Calu3 (cell line): ENCODE measurements around the gene TRPM6. TPM values are rescaled to one million over a fixed set of nuclear protein-coding genes. Genes with fewer than 3 reads are reported as not detected.

Source experiments
- Bru-seq: library from RNA; stranded (reverse); fragments of 400-500 nt; gene quantifications from one replicate; lab custom pipeline; 2021; lab: Mats Ljungman, UMichigan
- BruChase-seq, 2 experiments: library from RNA; stranded (reverse); fragments of 400-500 nt; gene quantifications; one replicate each; lab custom pipeline; 2021; lab: Mats Ljungman, UMichigan
- BruUV-seq: library from RNA; stranded (reverse); fragments of 400-500 nt; replicated peaks from 2 replicates; lab custom pipeline; 2021; lab: Mats Ljungman, UMichigan
- CTCF ChIA-PET: fragments of 300-600 bp; sonication (Branson Sonifier 250); formaldehyde crosslinking; loops from one replicate; lab custom pipeline; 2022; ENCODE audit warnings: antibody characterized with exemption; lab: Charles Lee
- DNase-seq: peaks from one replicate; pipeline ENCODE4 v3.0.0; 2022
- H3K27ac Mint-ChIP-seq: one replicate; pipeline ENCODE4 v1.8.0; 2022; ENCODE audit warnings: mixed read lengths; ENCODE audit not compliant: unreplicated experiment
- H3K27me3 Mint-ChIP-seq: one replicate; pipeline ENCODE4 v1.8.0; 2022; ENCODE audit warnings: mixed read lengths; ENCODE audit not compliant: unreplicated experiment
- H3K36me3 Mint-ChIP-seq: one replicate; pipeline ENCODE4 v1.8.0; 2022; ENCODE audit warnings: mild to moderate bottlenecking, moderate library complexity, mixed read lengths; ENCODE audit not compliant: insufficient read depth, unreplicated experiment
- H3K4me1 Mint-ChIP-seq: one replicate; pipeline ENCODE4 v1.8.0; 2022; ENCODE audit warnings: mild to moderate bottlenecking, low read depth, mixed read lengths; ENCODE audit not compliant: unreplicated experiment
- H3K4me3 Mint-ChIP-seq: one replicate; pipeline ENCODE4 v1.8.0; 2022; ENCODE audit warnings: mild to moderate bottlenecking, low read depth, moderate library complexity, mixed read lengths; ENCODE audit not compliant: unreplicated experiment
- H3K9me3 Mint-ChIP-seq: one replicate; pipeline ENCODE4 v1.8.0; 2022; ENCODE audit warnings: low read depth, mixed read lengths; ENCODE audit not compliant: unreplicated experiment
- CTCF ChIP-seq: fragments of 200-600 bp; IDR thresholded peaks from one replicate; pipeline ENCODE4 v1.8.0; 2022; ENCODE audit warnings: antibody characterized with exemption; ENCODE audit not compliant: unreplicated experiment
- intact Hi-C: fragments of 100-400 bp; cut with micrococcal nuclease; formaldehyde crosslinking; loops from one replicate; pipeline ENCODE4 v1.10.0; 2022; ENCODE audit not compliant: unreplicated experiment
- long read RNA-seq: library from polyadenylated mRNA; stranded (forward); transcript quantifications from one replicate; pipeline ENCODE4 v2.0.0, GENCODE V29; 2022
- total RNA-seq: library from RNA; stranded (reverse); gene quantifications from 2 replicates; pipeline ENCODE4 v1.2.3, GENCODE V29; 2022

Gene TRPM6
- total RNA-seq (not detected in 2 replicates), Bru-seq, nascent RNA (percentile 6 among the genes with signal in this experiment), BruChase-seq, experiment 1, labeled RNA remaining after a 6-hour chase (percentile 4 among the genes with signal in this experiment), BruChase-seq, experiment 2, labeled RNA remaining after a 2-hour chase (percentile 4 among the genes with signal in this experiment)
- long read RNA-seq: 0 reads

GRCh38 chr9:74887041-74887980 is at the start of gene TRPM6:
Gene TRPM6, minus strand, starts transcription at chr9:74887921. Its CDS starts 65 bp downstream, at chr9:74887856.
- Mint-ChIP-seq H3K4me3 (peak within 1 kb of the TSS; percentile 86), H3K27ac (no peak within 1 kb of the TSS), H3K27me3 (peaks cover 31% of the 10 kb centered on the region), H3K4me1 (no peaks in the 10 kb centered on the region), H3K36me3 (peaks cover 15% of the 10 kb centered on the region), H3K9me3 (no peaks in the 10 kb centered on the region)
- BruUV-seq: no TSS peak
- no peak for TF ChIP-seq CTCF
- intact Hi-C loops: no loop called here
- CTCF ChIA-PET: no interaction called here
- DNase-seq: peak; percentile 54

GRCh38 chr9:74935008-74935407 is 47.3 kb upstream of the TRPM6 start:
- BruUV-seq: no TSS peak
- no peaks in the 10 kb centered on the region for H3K27me3 Mint-ChIP-seq

GRCh38 chr9:74921737-74922136 is 34.0 kb upstream of the TRPM6 start:
- intact Hi-C loops: loop anchor here (1.0 kb wide), 1 partner anchor 19 kb away; no protein-coding TSS in a partner anchor

More at GRCh38 chr9:74935008-74935407, 47.3 kb upstream of the TRPM6 start:
- CTCF ChIA-PET: interaction anchor here (0.5 kb wide), 1 partner anchor 63 kb away, joined by 3 read pairs; no protein-coding TSS in a partner anchor
- H3K4me3 Mint-ChIP-seq: no peak overlapping the region
- H3K4me1 Mint-ChIP-seq: no peaks in the 10 kb centered on the region
- no peak overlapping the region for H3K27ac Mint-ChIP-seq
- no peaks in the 10 kb centered on the region for H3K36me3 Mint-ChIP-seq
- peaks cover 5% of the 10 kb centered on the region for H3K9me3 Mint-ChIP-seq
- TF ChIP-seq CTCF: no peak
- intact Hi-C loops: no loop called here
- DNase-seq: no peak

More at GRCh38 chr9:74921737-74922136, 34.0 kb upstream of the TRPM6 start:
- Mint-ChIP-seq H3K27me3 (no peaks in the 10 kb centered on the region), H3K36me3 (no peaks in the 10 kb centered on the region), H3K4me1 (no peaks in the 10 kb centered on the region), H3K9me3 (no peaks in the 10 kb centered on the region), H3K4me3 (no peak overlapping the region), H3K27ac (no peak overlapping the region)
- CTCF ChIA-PET: no interaction called here
- TF ChIP-seq CTCF: no peak
- no peak for DNase-seq
- no TSS peak for BruUV-seq
